Fibroblast of skin of left biceps (primary cell): ENCODE results near the gene DDX10.

ENCODE experiments used
- DNase-seq, 2 experiments: peaks; one replicate each; pipeline ENCODE4 v3.0.0-alpha.2; 2013; ENCODE audit warnings: low read depth in 2 of 2

Gene DDX10

GRCh38 chr11:108654994-108655631 is 9.8 kb upstream of the DDX10 start:
- no peak for DNase-seq

DNA sequence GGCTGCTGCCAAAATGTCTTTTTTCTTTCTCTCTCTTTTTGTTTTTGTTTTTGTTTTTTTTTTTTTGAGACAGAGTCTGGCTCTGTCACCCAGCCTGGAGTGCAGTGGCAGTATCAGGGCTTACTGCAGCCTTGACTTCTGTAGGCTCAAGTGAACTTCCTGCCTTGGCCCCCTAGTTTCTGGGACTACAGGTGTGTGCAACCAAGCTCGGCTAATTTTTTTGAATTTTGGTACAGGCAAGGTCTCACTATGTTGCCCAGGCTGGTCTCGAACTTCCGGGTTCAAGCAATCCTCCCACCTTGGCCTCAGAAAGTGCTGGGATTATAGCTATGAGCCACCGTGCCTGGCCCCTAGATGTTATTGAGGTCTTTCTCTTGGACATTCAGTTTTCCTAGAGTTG is 2.2 kb upstream of the DDX10 start:
- no peak for DNase-seq

DNA sequence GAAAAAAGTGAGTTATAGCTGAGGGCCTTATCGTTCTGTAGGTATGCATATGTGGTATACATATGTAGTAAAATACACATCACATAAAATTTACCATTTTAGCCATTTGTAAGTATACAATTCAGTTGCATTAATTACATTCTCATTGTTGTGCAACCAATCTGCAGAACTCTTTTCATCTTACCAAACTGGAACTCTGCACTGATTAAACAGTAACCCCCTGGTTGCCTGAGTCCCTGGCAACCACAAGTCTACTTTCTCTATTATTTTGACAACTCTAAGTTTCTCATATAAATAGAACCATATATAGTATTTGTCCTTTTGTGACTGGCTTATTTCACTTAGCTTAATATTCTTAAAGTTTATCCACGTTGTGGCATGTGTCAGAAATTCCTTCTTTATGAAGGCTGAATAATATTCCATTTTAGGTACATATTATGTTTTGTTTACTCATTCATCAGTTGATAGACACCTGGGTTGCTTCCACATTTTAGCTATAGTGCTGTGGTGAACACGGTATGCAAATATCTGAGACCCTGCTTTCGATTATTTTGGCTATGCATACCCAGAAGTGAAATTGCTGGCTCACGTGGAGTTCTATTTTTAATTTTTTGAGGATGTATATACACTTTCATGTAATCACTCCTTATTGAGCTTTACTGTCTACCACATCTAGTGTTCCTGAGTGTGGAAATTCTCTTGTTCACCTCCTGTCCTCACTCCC is 1.6 kb upstream of the DDX10 start:
- DNase-seq, result no peak

DNA sequence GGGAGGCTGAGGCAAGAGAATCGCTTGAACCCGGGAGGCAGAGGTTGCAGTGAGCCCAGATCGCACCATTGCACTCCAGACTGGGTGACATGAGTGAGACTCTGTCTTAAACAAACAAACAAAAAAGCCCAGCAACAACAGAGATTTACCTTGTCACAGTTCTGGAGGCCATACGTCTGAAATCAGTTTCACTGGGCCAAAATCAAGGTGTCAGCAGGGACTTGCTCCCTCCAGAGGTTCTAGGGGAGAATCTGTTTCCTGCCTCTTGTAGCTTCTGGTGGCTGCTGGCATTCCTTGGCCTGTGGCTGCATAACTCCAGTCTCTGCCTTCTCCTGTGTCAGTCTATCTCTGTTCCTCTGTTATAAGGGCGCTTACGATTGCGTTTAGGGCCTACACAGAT is 1.5 kb downstream of the DDX10 start:
- DNase-seq, result no peak

- DNase-seq, result no peak
These were observed 4.4 kb downstream of the DDX10 start for GRCh38 chr11:108669286-108669685.

- DNase-seq, result no peak
These were observed 4.8 kb downstream of the DDX10 start for GRCh38 chr11:108669711-108670110.

DNA sequence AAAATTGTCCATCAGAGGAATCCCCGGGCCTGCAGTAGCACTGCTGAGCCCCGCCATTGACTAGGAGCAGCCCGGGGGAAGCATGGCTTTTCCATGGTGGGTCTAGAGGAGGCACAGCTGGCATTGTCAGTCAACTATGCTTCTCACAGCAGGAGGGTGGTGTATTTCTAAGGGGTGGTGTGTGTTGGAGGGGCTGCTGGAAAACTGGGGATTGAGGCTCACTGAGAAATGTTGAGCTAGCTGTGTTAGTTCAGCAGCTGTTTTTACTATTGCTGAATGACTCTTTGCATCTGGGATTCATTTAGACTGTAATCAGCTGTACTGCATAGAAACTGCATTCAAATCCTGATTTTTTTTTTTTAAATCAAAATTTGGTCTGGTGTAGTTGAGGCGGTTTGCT is 5.6 kb downstream of the DDX10 start:
- DNase-seq, result no peak

DNA sequence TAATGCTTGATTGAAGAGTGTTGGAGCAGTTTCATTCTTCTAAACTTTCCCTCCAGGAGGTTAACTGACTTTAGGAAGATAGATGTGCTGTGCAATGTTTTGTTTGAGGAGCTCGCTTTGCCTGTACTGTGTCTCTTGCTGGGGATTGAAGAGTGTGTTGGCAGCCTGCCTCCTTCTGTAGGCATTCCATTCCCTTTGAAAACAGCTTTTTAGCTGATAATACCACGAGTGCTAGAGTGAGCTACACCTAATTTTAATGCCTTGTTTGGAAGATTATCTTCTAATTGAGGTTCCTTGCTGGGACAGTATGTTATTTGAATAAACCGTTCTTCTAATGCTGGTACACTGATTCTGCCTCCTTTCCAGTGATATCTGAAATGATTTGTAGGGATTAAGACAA is 7.2 kb downstream of the DDX10 start:
- DNase-seq, result no peak

GRCh38 chr11:108672786-108673185 is 7.9 kb downstream of the DDX10 start:
- DNase-seq, result peak; percentile 80 to 82

GRCh38 chr11:108679045-108679444 is 14.2 kb downstream of the DDX10 start:
- DNase-seq, result no peak

DNA sequence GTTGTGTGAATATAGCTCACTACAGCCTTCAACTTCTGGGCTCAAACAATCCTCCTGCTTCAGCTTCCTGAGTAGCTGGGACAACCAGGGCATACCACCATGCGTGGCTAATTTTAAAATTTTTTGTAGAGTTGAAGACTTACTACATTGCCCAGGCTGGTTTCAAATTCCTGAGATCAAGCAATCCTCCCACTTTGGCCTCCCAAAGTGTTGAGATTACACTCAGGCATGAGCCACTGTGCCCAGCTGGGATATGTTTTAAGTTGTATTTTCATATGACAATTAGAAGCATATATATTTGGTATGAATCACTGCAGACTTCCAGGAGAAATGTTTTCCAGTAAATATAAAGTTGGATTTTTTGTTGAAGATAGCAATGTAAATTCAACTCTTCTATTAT is 15.4 kb downstream of the DDX10 start:
- DNase-seq, result no peak

DNA sequence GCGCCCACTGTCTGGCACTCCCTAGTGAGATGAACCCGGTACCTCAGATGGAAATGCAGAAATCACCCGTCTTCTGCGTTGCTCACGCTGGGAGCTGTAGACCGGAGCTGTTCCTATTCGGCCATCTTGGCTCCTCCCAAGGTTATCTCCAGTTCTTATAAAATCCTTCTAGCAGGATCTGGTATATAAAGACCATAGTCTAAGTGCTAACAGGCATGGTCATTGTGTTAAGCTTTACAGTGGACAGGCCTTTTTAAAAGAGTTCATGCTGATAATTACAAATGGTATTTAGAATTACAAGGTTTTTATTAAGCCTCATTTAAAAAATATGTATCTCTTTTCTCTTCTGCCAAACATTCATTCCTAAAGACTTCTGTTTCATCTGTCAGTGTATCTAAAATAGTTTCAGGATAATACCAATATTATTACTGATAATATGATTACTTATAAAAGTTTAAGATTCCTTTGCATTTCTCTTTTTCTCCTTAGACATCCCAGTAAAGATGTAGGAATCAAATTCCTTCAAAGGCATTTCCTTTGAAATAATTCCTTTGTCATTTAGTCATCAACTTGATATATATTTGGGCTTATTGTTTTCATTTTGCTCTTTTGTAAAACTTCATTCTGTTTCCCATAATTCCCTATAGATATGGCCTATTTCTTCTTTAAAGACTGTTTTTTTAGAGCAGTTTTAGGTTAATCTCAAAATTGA is 20.7 kb downstream of the DDX10 start:
- DNase-seq, result no peak

DNA sequence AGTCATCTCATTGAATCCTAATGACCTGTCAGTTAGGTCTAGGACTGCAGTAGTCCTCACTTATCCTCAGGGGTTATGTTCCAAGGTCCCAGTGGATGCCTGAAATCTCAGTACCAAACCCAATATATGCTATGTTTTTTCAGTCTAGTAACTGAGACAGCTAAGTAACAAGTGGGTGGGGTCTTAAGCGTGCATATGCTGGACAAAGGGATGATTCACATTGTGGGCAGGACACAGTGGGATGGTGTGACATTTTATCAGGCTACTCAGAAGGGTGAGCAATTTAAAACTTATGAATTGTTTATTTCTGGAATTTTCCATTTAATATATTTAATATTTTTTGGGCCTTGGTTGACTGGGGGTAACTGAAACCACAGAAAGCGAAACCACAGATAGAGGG is 29.0 kb downstream of the DDX10 start:
- no peak for DNase-seq

DNA sequence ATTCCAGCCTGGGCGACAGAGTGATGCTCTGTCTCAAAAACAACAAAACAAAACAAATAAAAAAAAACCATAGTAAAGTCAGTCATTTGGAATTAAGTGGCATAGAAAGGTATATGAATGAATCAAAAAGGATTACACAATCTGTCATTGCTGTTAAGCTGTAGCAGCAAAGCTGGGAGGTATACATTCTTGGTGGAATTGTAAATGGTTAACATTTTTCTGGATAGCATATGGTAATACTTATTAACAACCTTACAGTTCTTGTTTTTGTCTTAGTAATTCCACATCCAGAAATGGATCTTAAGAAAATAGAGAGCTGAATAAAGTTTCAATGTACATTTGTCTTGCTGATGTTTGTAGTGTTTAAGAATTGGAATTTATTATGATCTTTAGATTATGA is 30.0 kb downstream of the DDX10 start:
- DNase-seq, result peak; percentile 75 to 79

- DNase-seq, result peak; percentile 55 to 57
These were observed 33.1 kb downstream of the DDX10 start for GRCh38 chr11:108697872-108698473.

DNA sequence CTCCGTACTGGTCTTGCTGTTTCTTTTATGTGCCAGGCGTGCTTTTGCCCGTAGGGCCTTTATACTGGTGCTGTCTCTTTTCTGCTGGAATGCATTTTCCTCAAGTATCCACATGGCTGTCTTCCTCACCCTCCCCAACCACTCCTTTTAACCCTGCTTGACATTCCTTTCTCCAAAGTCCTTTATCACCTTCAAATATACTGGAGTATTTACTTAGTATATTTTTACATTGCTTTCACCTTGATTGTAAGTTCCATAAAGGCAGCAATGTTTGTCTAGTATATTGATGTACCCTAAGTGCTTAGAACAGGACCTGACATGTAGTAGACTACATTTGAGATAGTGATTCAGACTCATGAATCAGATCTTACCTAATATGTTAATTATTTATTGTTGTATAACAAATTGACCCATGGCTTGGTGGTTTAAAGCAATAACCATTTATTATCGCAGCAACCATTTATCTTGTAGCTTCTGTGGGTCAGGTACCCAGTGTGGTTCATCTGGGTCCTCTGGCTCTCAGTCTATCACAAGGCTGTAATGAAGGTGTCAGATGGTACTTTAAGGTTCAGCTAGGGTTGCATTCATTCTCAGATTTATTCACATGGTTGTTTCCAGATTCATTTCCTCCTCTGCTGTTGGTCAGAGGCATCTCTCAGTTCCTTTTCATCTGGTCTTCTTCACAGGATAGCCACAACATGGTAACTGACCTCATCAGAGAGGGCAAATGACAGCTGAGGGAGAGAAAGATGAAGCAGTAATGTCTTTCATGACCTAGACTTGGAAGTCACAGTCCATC is 34.2 kb downstream of the DDX10 start:
- no peak for DNase-seq

- DNase-seq, result no peak
These were observed 39.0 kb downstream of the DDX10 start for GRCh38 chr11:108703916-108704315.

DNA sequence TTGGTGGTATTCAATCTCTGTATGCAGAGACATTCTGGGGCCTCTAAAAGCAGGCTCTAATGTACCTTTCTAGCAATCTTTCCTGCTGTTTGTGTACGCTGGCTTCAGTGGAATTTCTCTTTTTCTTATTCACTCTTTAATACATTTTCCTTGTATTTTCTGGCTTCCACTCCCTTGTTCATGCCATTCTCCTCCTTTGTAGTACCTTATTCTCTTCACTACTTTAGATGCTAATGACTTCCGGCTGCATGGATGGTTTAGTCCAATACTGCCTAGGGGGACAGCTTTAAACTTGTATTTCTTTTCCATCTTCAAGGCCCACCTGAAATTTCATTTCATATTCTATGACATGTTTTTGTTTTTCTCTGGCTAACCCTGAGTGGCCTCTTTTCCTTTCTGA is 40.2 kb downstream of the DDX10 start:
- DNase-seq, result no peak

- DNase-seq, result no peak
These were observed 43.3 kb downstream of the DDX10 start for GRCh38 chr11:108708173-108708572.

DNA sequence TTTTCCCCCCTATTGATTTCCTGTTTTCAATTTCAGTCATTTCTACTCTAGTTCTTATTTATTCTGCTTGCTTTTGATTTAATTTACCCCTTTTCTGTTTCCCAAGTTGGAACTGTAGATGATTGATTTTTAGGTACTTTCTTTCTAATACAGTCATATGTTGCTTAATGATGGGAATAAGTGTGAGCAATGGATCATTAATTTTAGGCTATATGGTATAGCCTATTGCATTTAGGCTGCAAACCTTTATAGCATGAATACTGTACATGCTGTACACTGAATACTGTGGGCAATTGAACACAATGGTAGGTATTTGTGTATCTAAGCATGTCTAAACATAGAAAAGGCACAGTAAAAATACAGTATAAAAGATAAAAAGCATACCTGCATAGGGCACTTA is 44.9 kb downstream of the DDX10 start:
- DNase-seq, result no peak

GRCh38 chr11:108713076-108713790 is 48.4 kb downstream of the DDX10 start:
- DNase-seq, result no peak
